KMS-11 (cell line): Measurements from ENCODE around the gene OSBP.

Experiments used
- H2AFZ ChIP-seq: fragments of 200-600 bp; sonication (generic); 2 replicates; pipeline ENCODE4 v1.6.1; 2016; ENCODE audit warnings: antibody characterized with exemption, mixed run types, low read depth
- H3K27ac ChIP-seq: fragments of 200-600 bp; sonication (generic); 2 replicates; pipeline ENCODE4 v1.6.1; 2016; ENCODE audit warnings: mild to moderate bottlenecking, mixed run types
- H3K27me3 ChIP-seq: fragments of 200-600 bp; sonication (generic); 2 replicates; pipeline ENCODE4 v1.6.1; 2017; ENCODE audit warnings: mild to moderate bottlenecking, low read depth, mixed run types, moderate library complexity; ENCODE audit not compliant: insufficient read depth
- H3K36me3 ChIP-seq: fragments of 200-600 bp; sonication (generic); 2 replicates; pipeline ENCODE4 v1.6.1; 2017; ENCODE audit warnings: mild to moderate bottlenecking, mixed run types; ENCODE audit not compliant: insufficient read depth
- H3K4me1 ChIP-seq: fragments of 200-600 bp; sonication (generic); 2 replicates; pipeline ENCODE4 v1.6.1; 2016; ENCODE audit warnings: mild to moderate bottlenecking, low read depth, mixed run types; ENCODE audit not compliant: poor library complexity, severe bottlenecking
- H3K4me2 ChIP-seq: fragments of 200-600 bp; sonication (generic); 2 replicates; pipeline ENCODE4 v1.7.0; 2016; ENCODE audit warnings: mild to moderate bottlenecking, mixed run types
- H3K4me3 ChIP-seq: fragments of 200-600 bp; sonication (generic); IDR thresholded peaks from 2 replicates; pipeline ENCODE4 v1.6.1; 2017; ENCODE audit warnings: low read depth, low read length, mixed read lengths; ENCODE audit not compliant: insufficient read depth
- H3K79me2 ChIP-seq: fragments of 200-600 bp; sonication (generic); 2 replicates; pipeline ENCODE4 v1.6.1; 2016; ENCODE audit warnings: low read depth, mixed run types; ENCODE audit not compliant: insufficient read depth
- H3K9ac ChIP-seq: fragments of 200-600 bp; sonication (generic); 2 replicates; pipeline ENCODE4 v1.6.1; 2016; ENCODE audit warnings: mild to moderate bottlenecking, mixed run types
- H4K20me1 ChIP-seq: fragments of 200-600 bp; sonication (generic); 2 replicates; pipeline ENCODE4 v1.6.1; 2016; ENCODE audit warnings: mild to moderate bottlenecking, mixed run types; ENCODE audit not compliant: insufficient read depth
- TF ChIP-seq, protein P1 (sequence below): fragments of 200-600 bp; sonication (generic); conservative IDR thresholded peaks from 2 replicates; pipeline ENCODE4 v1.6.1; 2017; ENCODE audit warnings: low read depth, mild to moderate bottlenecking, antibody characterized with exemption, low read length, moderate library complexity, mixed read lengths

Gene OSBP

DNA sequence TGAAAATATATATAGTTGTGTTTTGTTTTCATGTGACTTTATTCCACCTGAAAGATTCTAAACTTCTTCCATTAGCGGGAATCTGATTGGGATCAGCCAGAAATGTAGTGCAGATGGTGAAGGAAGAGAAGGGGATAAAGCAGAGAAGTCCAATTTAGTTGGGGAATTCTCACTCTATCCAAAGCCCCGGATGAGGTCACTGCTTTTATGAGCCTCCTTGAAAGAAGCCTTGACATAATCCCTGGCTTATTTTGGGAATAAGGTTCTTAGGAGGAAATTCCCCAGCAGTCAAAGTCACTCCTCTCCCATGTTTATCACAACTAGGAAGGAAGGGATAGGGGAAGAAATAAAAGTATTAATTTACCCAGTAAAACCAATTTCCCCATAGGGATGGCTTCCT lies 41.1 kb downstream of the OSBP start:
- H3K4me1 ChIP-seq, result no peaks in the 10 kb centered on the region
- H2AFZ ChIP-seq, result no peak overlapping the region
- H3K4me2 ChIP-seq, result no peak overlapping the region
- H3K4me3 ChIP-seq, result no peak overlapping the region
- H3K27me3 ChIP-seq, result no peaks in the 10 kb centered on the region
- H3K9ac ChIP-seq, result no peak overlapping the region
- TF ChIP-seq, protein P1, sequence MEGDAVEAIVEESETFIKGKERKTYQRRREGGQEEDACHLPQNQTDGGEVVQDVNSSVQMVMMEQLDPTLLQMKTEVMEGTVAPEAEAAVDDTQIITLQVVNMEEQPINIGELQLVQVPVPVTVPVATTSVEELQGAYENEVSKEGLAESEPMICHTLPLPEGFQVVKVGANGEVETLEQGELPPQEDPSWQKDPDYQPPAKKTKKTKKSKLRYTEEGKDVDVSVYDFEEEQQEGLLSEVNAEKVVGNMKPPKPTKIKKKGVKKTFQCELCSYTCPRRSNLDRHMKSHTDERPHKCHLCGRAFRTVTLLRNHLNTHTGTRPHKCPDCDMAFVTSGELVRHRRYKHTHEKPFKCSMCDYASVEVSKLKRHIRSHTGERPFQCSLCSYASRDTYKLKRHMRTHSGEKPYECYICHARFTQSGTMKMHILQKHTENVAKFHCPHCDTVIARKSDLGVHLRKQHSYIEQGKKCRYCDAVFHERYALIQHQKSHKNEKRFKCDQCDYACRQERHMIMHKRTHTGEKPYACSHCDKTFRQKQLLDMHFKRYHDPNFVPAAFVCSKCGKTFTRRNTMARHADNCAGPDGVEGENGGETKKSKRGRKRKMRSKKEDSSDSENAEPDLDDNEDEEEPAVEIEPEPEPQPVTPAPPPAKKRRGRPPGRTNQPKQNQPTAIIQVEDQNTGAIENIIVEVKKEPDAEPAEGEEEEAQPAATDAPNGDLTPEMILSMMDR, result no peak
- H3K36me3 ChIP-seq, result peaks cover 8% of the 10 kb centered on the region
- no peaks in the 10 kb centered on the region for H4K20me1 ChIP-seq
- no peak overlapping the region for H3K27ac ChIP-seq
- H3K79me2 ChIP-seq, result no peaks in the 10 kb centered on the region

DNA sequence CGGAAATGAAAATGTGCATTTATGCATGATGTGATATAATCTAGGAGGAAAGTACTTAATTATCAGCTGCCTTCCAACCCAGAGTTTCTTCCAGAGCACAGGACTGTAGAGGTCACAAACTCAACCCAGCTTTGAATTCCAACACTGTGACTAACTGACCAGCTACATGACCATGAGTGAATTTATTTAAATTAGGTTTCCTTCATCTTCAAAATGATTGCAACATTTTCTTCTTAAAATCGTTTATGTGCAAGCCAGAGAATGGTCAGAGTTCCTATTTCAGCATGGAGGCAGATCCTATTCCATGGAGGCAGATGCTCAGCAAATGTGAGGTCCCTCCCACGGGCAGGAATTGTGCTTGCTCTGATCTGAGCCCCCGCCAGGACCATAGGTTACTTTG lies 42.4 kb downstream of the OSBP start:
- no peak overlapping the region for H3K27ac ChIP-seq
- TF ChIP-seq, protein P1, result no peak
- H3K27me3 ChIP-seq, result no peaks in the 10 kb centered on the region
- H2AFZ ChIP-seq, result no peak overlapping the region
- peaks cover 8% of the 10 kb centered on the region for H3K36me3 ChIP-seq
- no peaks in the 10 kb centered on the region for H4K20me1 ChIP-seq
- H3K4me3 ChIP-seq, result no peak overlapping the region
- H3K4me1 ChIP-seq, result no peaks in the 10 kb centered on the region
- no peak overlapping the region for H3K4me2 ChIP-seq
- H3K79me2 ChIP-seq, result no peaks in the 10 kb centered on the region
- H3K9ac ChIP-seq, result no peak overlapping the region

DNA sequence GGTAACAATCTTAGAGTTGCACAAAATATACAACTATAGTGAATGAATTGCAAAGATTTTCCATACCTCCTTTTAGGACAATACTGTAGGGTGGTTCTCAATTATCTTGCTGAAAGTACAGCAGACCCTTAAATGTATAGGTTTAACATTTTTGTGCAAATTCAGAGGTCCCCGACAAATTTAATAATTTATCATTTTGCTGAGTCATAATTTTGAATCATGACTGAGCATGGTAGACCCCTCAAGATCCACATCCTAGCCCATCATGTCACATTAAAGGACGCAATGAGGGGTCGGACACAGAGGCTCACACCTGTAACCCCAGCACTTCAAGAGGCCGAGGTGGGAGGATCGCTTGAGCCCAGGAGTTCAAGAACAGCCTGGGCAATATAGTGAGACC lies 43.5 kb downstream of the OSBP start:
- Histone ChIP-seq H2AFZ (no peak overlapping the region), H3K4me3 (no peak overlapping the region), H3K27ac (no peak overlapping the region), H3K4me2 (no peak overlapping the region), H3K79me2 (no peaks in the 10 kb centered on the region), H3K4me1 (no peaks in the 10 kb centered on the region), H3K27me3 (no peaks in the 10 kb centered on the region), H3K9ac (no peak overlapping the region), H4K20me1 (no peaks in the 10 kb centered on the region), H3K36me3 (peaks cover 8% of the 10 kb centered on the region; the same call in 1 of the 2 replicates)
- TF ChIP-seq, protein P1, result no peak

DNA sequence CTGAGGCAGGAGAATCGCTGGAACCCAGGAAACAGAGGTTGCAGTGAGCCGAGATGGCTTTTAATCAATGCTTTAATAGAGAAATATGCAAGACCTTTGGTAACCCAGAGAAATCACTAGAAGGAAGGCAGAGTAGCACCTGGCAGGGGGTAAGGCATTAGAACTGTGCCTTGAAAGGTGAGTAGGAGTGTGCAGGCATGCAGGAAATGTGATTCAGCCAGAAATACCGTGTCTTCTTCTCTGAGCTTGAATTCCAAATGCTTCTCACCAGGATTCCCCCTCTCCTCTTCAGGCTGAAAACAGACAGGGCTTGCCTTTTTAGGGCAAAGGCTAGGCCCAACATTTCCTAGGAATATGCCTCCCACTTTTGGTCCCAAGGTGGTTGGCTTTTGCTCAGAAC lies 53.3 kb downstream of the OSBP start:
- H3K36me3 ChIP-seq, result no peaks in the 10 kb centered on the region
- no peaks in the 10 kb centered on the region for H3K27me3 ChIP-seq
- H3K4me3 ChIP-seq, result no peak overlapping the region
- H3K79me2 ChIP-seq, result no peaks in the 10 kb centered on the region
- H4K20me1 ChIP-seq, result no peaks in the 10 kb centered on the region
- H3K9ac ChIP-seq, result no peak overlapping the region
- peaks cover 23% of the 10 kb centered on the region for H3K4me1 ChIP-seq
- no peak overlapping the region; the same call in 1 of the 2 replicates for H3K27ac ChIP-seq
- no peak overlapping the region for H2AFZ ChIP-seq
- no peak overlapping the region for H3K4me2 ChIP-seq
- TF ChIP-seq, protein P1, result no peak
